ENCODE measurements around the gene AP1M1. TPM values are rescaled to one million over a fixed set of nuclear protein-coding genes. Genes with fewer than 3 reads are reported as not detected.

AP1M1 gene
- total RNA-seq, 4 donors from 2014 or later, result 21.2 to 80.9 (median 32.7) TPM

GRCh38 chr19:16259385-16260159, 61.9 kb downstream of the AP1M1 start:
- no peak for TF ChIP-seq POLR2A (IDR thresholded peaks at IDR 0.05)
- no peak for TF ChIP-seq CTCF (IDR thresholded peaks at IDR 0.05)
- intact Hi-C loops (cut with DNase I; ENCODE audit: low total_unique reads), result no loop called here
- H3K4me3 ChIP-seq, result no peak overlapping the region
- DNase-seq, result no peak
- no peaks in the 10 kb centered on the region for H3K4me1 ChIP-seq
- H3K27ac ChIP-seq, result peak overlapping the region; percentile 72 to 92
- H3K9me3 ChIP-seq, result no peaks in the 10 kb centered on the region
- no peaks in the 10 kb centered on the region for H3K27me3 ChIP-seq
- no peaks in the 10 kb centered on the region for H3K36me3 ChIP-seq

- no peak for DNase-seq
- TF ChIP-seq POLR2A (IDR thresholded peaks at IDR 0.05) (no peak), CTCF (IDR thresholded peaks at IDR 0.05) (no peak)
- H3K9me3 ChIP-seq, result no peaks in the 10 kb centered on the region
- peak overlapping the region in 1 of 2 donors; percentile 92 for H3K27ac ChIP-seq
- intact Hi-C loops (cut with DNase I; ENCODE audit: low total_unique reads), result no loop called here
- no peak overlapping the region for H3K4me3 ChIP-seq
- H3K36me3 ChIP-seq, result no peaks in the 10 kb centered on the region
- no peaks in the 10 kb centered on the region for H3K4me1 ChIP-seq
- H3K27me3 ChIP-seq, result no peaks in the 10 kb centered on the region
Measured at GRCh38 chr19:16260160-16260811, 62.6 kb downstream of the AP1M1 start.

- Histone ChIP-seq H3K9me3 (no peaks in the 10 kb centered on the region), H3K27me3 (no peaks in the 10 kb centered on the region), H3K27ac (no peak overlapping the region), H3K4me1 (no peaks in the 10 kb centered on the region), H3K36me3 (no peaks in the 10 kb centered on the region), H3K4me3 (no peak overlapping the region)
- no peak for DNase-seq
- intact Hi-C loops (cut with DNase I; ENCODE audit: low total_unique reads), result no loop called here
- no peak for TF ChIP-seq POLR2A (IDR thresholded peaks at IDR 0.05)
- no peak for TF ChIP-seq CTCF (IDR thresholded peaks at IDR 0.05)
Measured at GRCh38 chr19:16260812-16261161, 63.1 kb downstream of the AP1M1 start.

- no peaks in the 10 kb centered on the region for H3K4me1 ChIP-seq
- no peaks in the 10 kb centered on the region for H3K36me3 ChIP-seq
- TF ChIP-seq CTCF (IDR thresholded peaks at IDR 0.05), result no peak
- no peak for TF ChIP-seq POLR2A (IDR thresholded peaks at IDR 0.05)
- no peak for DNase-seq
- intact Hi-C loops (cut with DNase I; ENCODE audit: low total_unique reads), result no loop called here
- H3K4me3 ChIP-seq, result no peak overlapping the region
- no peaks in the 10 kb centered on the region for H3K27me3 ChIP-seq
- H3K9me3 ChIP-seq, result no peaks in the 10 kb centered on the region
- H3K27ac ChIP-seq, result no peak overlapping the region
Measured at GRCh38 chr19:16261584-16262368, 64.1 kb downstream of the AP1M1 start.

- no peak for DNase-seq
- H3K27me3 ChIP-seq, result no peaks in the 10 kb centered on the region
- intact Hi-C loops (cut with DNase I; ENCODE audit: low total_unique reads), result no loop called here
Measured at GRCh38 chr19:16262618-16263017, 64.9 kb downstream of the AP1M1 start.

More at GRCh38 chr19:16262618-16263017, 64.9 kb downstream of the AP1M1 start:
- H3K36me3 ChIP-seq, result no peaks in the 10 kb centered on the region
- no peaks in the 10 kb centered on the region for H3K9me3 ChIP-seq
- H3K4me3 ChIP-seq, result no peak overlapping the region
- no peaks in the 10 kb centered on the region for H3K4me1 ChIP-seq
- no peak overlapping the region for H3K27ac ChIP-seq
- no peak for TF ChIP-seq POLR2A (IDR thresholded peaks at IDR 0.05)
- no peak for TF ChIP-seq CTCF (IDR thresholded peaks at IDR 0.05)

Data from uterus (tissue), 4 donors.